Measurements from ENCODE around the gene TTLL9.

The TTLL9 gene

DNA sequence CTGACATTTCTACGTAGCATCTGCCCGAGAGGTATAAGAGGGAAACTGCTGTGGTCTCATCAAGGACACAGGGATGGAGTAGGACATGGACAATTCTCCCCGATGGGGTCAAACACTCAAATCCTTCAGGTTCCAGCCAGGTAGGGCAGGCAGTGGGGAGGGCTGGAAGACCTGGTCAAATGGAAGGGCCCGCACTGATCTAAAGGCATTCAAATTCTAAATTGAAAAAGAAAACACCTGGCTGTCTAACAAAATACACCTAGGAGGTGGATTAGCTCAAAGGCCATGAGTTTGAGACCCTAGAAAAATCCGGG lies 8.3 kb upstream of the TTLL9 start:
- TF ChIP-seq, protein P1, sequence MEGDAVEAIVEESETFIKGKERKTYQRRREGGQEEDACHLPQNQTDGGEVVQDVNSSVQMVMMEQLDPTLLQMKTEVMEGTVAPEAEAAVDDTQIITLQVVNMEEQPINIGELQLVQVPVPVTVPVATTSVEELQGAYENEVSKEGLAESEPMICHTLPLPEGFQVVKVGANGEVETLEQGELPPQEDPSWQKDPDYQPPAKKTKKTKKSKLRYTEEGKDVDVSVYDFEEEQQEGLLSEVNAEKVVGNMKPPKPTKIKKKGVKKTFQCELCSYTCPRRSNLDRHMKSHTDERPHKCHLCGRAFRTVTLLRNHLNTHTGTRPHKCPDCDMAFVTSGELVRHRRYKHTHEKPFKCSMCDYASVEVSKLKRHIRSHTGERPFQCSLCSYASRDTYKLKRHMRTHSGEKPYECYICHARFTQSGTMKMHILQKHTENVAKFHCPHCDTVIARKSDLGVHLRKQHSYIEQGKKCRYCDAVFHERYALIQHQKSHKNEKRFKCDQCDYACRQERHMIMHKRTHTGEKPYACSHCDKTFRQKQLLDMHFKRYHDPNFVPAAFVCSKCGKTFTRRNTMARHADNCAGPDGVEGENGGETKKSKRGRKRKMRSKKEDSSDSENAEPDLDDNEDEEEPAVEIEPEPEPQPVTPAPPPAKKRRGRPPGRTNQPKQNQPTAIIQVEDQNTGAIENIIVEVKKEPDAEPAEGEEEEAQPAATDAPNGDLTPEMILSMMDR (IDR thresholded peaks at IDR 0.05), result no peak

DNA sequence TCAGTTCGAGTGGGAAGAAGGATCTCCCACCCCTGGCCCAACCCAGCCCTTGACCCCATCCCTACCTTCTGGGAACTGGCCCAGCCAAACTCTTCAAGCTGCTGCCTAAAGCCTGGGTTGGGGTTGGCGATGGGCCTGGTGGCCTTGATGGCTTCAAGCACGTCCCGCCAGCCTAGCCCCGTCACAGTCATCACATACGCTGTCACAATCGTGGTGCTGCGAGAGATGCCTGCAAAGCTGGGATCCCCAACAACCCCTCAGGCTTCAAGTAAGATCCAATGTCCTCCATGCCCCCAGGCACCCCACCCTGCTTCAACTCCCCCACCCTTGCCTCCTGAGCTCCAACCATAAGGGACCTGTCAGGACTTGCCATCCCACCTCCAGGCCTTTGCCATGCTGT lies 7.9 kb upstream of the TTLL9 start:
- TF ChIP-seq, protein P1 (IDR thresholded peaks at IDR 0.05), result no peak

DNA sequence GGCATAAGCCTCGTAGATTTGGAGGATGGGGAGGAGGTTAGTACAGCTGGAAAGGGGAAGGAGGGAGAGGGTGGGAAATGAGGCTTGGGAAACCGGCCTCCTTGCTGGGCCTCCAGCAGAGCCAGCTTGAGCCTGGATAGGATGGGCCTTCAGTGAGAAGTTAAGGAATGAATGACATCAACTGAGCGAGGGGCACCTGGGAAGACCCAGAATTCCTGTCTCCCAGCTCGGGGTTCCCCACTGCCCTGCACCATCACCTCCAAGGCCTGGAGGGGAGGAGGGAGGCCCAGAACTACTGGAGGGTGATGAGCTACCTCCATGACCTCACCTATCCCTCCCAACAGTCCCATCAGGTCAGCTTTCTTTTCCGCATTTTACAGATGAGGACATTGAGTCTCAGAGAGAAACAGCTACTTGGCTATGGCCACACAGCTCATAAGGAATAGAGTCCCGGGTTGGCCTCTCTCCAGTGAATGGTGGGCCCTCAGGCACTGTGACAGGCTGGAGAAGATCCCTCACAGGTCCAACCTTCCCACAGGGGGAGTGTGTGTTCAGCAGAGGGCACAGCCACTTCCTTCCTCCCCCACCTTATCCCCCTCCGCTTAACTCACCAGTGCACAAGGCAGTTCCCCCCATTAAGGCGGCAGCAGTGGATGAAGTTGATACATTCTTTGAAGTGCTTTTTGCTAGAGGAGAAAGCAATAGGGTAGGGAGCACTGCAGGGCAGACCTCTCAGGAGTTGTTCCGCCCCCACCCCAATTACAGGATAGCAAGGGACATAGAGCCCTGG lies 6.9 kb upstream of the TTLL9 start:
- TF ChIP-seq, protein P1 (IDR thresholded peaks at IDR 0.05), result no peak

DNA sequence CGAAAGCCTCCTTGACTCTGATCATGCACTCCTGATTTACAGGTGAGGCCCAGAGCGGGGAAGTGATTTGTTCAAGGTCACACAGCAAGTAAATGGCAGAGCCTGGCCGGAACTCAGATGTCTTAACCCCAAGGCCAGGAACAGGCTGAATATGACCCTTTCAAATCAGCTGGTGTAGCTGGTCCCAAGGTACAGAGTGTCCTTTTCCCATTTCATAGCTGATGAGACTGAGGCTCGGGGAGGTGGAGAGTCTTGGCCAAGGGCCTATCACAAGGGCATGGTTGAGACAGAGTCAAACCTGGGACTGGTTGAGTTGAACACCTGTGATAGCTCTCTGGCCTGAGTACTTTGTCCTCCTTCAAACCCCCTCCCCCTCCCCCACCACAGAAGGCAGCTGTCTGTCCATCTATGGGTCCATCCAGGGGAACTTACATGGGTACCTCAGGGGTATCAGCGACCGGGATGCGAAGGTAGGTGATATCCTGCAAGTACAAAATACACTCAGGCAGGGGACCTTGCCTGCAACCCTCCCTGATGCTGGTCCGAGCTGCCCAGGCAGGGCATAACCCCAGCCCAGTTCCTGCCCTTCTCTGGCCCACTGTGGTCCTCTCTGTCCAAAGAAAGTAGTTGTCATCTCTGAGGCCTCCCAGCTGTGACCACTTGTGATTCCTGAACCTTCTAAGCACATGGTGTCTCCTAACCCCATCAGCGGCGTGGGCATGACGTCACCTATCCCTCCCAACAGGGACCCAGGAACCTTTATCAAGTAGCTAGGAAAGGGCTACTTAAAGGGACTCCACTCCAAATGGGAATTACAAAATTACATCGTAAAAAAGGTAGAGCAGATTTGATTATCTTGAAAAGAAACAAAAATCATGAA lies 5.7 kb upstream of the TTLL9 start:
- TF ChIP-seq, protein P1 (IDR thresholded peaks at IDR 0.05), result no peak

DNA sequence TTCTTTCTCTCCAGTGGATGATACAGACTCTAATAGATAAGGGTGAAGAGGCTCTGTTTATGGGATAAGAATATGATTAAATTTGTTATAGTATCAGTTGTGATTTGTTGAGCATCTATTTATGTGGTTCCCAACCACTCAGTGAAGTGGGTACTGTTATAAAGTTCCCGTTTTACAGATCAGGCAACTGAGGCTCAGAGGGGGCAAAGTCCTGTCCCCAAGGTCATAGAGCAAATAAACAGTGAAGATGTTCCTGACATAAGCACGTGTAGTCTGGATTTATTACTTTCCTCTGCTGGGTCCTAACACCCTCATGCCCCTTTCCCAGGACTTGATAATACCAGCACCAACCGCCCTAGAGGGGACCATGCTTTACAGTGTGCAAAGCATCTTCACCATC lies 4.2 kb upstream of the TTLL9 start:
- TF ChIP-seq, protein P1 (IDR thresholded peaks at IDR 0.05), result no peak

DNA sequence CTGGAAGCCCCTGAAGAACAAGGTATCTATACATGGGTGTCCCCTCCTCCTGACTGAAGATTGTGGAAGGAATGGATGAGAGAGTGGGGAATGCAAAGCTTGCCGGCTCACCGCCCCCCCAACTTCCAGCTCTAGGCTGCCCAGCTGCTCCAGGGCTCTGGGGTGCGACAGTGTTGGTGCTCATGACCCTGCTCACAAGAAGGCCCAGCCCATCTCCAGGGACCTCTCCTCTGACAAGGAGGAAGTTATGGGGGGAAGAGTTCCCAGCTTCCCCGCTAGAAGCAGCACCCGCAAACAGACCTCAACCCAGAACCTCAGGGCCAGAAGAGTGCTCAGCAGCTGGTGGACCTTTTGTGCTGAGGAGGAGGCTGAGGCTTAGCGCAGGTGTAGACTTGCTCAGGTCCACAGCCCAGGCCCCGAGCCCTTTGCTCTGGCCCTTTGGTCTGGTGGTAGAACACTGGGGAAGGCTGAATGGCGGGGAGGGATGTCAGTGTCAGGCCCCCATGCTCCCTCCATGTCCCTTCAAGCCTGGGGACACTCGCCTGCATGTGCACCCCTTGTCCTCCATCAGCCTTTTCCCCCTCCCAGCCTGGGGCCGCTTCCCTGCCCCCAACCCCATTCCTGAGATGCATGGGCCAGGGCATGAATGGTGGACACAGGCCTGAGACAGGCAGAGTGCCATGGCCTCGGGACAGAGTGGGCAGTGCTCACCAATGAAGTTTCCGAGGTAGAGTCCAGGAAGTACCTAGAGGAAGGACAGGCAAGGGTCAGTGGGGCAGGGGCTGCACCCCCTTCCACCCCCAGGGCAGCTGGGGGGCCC lies 1.4 kb upstream of the TTLL9 start:
- TF ChIP-seq, protein P1 (IDR thresholded peaks at IDR 0.05), result no peak

DNA sequence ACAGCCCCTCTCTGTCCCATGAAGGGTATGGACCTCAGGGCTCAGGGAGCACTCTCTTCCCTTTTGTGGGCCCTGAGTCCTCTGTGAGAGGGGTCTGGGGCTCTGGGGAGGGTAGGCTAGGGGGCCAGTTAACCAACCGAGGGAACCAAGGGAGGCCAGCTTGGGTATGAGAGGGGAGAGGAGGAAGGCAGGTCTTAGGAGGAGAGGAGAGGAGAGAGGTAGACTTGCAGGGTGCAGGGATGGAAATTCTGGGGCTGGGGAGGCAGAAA lies 827 bp upstream of the TTLL9 start:
- TF ChIP-seq, protein P1 (IDR thresholded peaks at IDR 0.05), result no peak

Data from LNCAP (cell line).